ENCODE measurements around the gene TESK2. TPM values are rescaled to one million over a fixed set of nuclear protein-coding genes. Genes with fewer than 3 reads are reported as not detected.
"Not testable (repeated sequence)": the region's sequence is repeated elsewhere in the genome, so short reads cannot be mapped to it uniquely, and the experiment has no call there.

The TESK2 gene
- total and polyA plus RNA-seq, 2 experiments from 2014 or later = 1.1 to 1.5 TPM

DNA sequence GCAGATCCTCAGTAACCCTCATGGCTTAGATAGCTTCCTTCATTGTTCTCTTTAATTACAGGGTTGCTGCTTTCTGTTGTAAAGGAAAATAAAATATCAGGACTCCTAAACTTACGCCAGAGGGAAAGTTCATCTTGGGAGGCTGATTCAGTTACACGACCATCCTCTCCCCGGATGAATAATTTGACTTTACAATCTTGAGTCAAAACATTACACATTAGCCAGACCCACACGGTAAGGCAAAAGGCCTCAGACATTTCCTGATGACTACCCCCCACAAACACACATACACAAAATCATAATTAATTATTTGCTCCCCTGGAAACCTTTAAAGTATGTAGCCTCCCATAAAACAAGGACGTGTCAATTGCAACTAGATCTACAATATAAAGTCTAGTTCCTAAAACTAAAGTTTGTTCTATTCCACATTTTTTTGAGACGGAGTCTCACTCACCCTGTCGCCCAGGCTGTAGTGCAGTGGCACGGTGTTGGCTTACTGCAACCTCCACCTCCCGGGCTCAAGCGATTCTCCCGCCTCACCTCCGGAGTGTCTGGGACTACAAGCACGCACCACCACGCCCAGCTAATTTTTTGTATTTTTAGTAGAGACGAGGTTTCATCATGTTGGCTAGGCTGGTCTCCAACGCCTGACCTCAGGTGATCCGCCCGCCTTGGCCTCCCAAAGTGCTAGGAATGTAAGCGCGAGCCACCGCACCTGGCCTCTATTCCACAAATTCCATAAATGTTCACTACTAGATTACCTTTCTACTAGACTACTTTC lies 31.6 kb upstream of the TESK2 start:
- Histone ChIP-seq H4K20me1 (ENCODE audit: insufficient read depth) (no peaks in the 10 kb centered on the region; the same call in 1 of the 2 replicates), H3K27me3 (replicated peaks; ENCODE audit: insufficient read depth) (no peaks in the 10 kb centered on the region), H3F3A (ENCODE audit: insufficient read depth) (peaks cover 27% of the 10 kb centered on the region; the same call in 1 of the 2 replicates), H3K9me3 (ENCODE audit: low read depth) (no peaks in the 10 kb centered on the region), H3K27ac (peak overlapping the region; percentile 99), H3K79me2 (ENCODE audit: insufficient read depth) (peaks cover 41% of the 10 kb centered on the region), H3K36me3 (ENCODE audit: low read depth) (peaks cover 11% of the 10 kb centered on the region; the same call in 1 of the 2 replicates), H3K4me1 (ENCODE audit: insufficient read depth) (peaks cover 25% of the 10 kb centered on the region), H3K9me2 (ENCODE audit: insufficient read depth) (no peaks in the 10 kb centered on the region), H2AFZ (peak overlapping the region; percentile 88), H3K9ac (peak overlapping the region; percentile 98), H3K4me3 (peak overlapping the region; percentile 98), H3K4me2 (ENCODE audit: unreplicated experiment) (peak overlapping the region; percentile 88)
- in situ Hi-C loops (cut with MboI) = no loop called here
- TF ChIP-seq EZH2phosphoT487 (IDR thresholded peaks at IDR 0.05; ENCODE audit: insufficient read depth, low read depth) (no peak), EZH2 (IDR thresholded peaks at IDR 0.05; ENCODE audit: insufficient read depth, poor library complexity, severe bottlenecking) (no peak)
- peak; percentile 79 for DNase-seq
- WGBS, 2 experiments (ENCODE audit: low coverage in 1 of 2, low lambda C conversion rate in 2 of 2, missing lambda C conversion rate in 2 of 2) = 74% methylated on average over 21 of the region's 21 CpGs

DNA sequence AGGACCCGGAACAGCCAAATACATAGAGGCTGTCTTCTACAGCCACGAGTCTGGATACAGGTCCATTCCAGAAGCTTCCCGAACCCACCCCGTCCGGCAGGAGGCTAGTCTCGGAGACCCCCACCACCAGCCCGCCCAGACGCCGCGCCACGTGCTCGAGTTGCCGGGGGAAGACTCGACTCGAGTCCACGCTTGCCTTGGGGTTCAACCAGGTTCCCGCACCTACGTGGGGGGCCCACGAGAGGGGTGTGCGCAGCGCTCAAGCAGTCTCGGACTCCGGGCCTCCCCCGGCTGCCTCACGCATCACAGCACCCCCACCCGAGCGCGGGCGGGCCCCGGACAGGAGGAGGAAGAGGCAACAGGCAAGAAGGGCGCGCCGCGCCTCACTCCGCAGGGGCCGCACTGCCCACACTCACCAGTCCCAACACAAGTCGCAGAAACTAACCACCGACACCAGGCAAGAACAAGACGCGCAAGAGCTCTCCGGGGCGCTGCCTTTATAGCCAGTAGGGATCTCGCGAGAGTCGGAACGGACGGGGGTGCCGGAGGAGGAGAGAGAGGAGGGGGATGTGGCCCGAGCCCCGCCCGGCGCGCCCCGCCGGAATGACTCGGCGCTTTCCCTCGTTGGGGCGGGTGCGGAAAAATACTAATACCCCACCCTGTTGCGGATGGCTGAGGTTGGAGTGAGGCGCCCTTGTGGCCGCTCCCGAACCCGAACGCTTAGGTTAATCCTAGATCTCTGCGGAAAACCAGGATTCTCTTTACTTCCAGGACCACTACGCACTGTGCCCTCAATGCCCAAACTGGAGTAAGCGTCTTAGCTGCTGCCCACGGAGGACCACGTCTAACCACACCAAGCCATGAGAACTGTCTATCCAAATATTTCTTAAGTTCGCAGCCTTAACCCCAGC lies 30.7 kb upstream of the TESK2 start, which contains the start of gene PRDX1:
TSS of gene PRDX1 (minus strand) at position 472 of the 911 bp plus-strand sequence. CDS start 2,841 bp downstream, outside the sequence.
- H4K20me1 ChIP-seq (ENCODE audit: insufficient read depth) = no peaks in the 10 kb centered on the region; the same call in 1 of the 2 replicates
- TF ChIP-seq EZH2phosphoT487 (IDR thresholded peaks at IDR 0.05; ENCODE audit: insufficient read depth, low read depth) = no peak
- no peak for TF ChIP-seq EZH2 (IDR thresholded peaks at IDR 0.05; ENCODE audit: insufficient read depth, poor library complexity, severe bottlenecking)
- H3K79me2 ChIP-seq (ENCODE audit: insufficient read depth) = peaks cover 50% of the 10 kb centered on the region
- peak within 1 kb of the TSS; percentile 88 for H3K4me2 ChIP-seq (ENCODE audit: unreplicated experiment)
- H2AFZ ChIP-seq = peak within 1 kb of the TSS; percentile 88
- in situ Hi-C loops (cut with MboI) = no loop called here
- no peaks in the 10 kb centered on the region for H3K9me3 ChIP-seq (ENCODE audit: low read depth)
- no peaks in the 10 kb centered on the region for H3K27me3 ChIP-seq (replicated peaks; ENCODE audit: insufficient read depth)
- H3K4me3 ChIP-seq = peak within 1 kb of the TSS; percentile 98
- H3K9ac ChIP-seq = peak within 1 kb of the TSS; percentile 98
- no peaks in the 10 kb centered on the region for H3K9me2 ChIP-seq (ENCODE audit: insufficient read depth)
- H3F3A ChIP-seq (ENCODE audit: insufficient read depth) = peaks cover 27% of the 10 kb centered on the region; the same call in 1 of the 2 replicates
- H3K36me3 ChIP-seq (ENCODE audit: low read depth) = peaks cover 18% of the 10 kb centered on the region; the same call in 1 of the 2 replicates
- H3K4me1 ChIP-seq (ENCODE audit: insufficient read depth) = peaks cover 25% of the 10 kb centered on the region
- 1 to 2% methylated on average over 61 to 68 of the region's 72 CpGs for WGBS, 2 experiments (ENCODE audit: low coverage in 1 of 2, low lambda C conversion rate in 2 of 2, missing lambda C conversion rate in 2 of 2)
- H3K27ac ChIP-seq = peak within 1 kb of the TSS; percentile 99
- peak; percentile 95 for DNase-seq

DNA sequence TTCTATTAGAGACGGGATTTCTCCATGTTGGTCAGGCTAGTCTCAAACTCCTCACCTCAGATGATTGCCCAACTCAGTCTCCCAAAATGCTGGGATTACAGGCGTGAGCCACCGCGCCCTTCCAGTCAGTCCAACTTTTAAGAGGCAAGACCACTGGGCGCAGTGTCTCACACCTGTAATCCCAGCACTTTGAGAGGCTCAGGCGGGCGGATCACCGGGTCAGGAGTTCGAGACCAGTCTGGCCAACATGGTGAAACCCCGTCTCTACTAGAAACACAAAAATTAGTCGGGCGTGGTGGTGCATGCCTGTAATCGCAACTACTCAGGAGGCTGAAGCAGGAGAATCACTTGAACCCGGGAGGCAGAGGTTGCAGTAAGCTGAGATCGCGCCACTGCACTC lies 28.8 kb upstream of the TESK2 start:
- 81 to 85% methylated on average over 14 to 16 of the region's 16 CpGs for WGBS, 2 experiments (ENCODE audit: low coverage in 1 of 2, low lambda C conversion rate in 2 of 2, missing lambda C conversion rate in 2 of 2)
- peaks cover 67% of the 10 kb centered on the region for H3K79me2 ChIP-seq (ENCODE audit: insufficient read depth)
- H2AFZ ChIP-seq; H4K20me1 ChIP-seq (ENCODE audit: insufficient read depth); H3K9me2 ChIP-seq (ENCODE audit: insufficient read depth); H3K9me3 ChIP-seq (ENCODE audit: low read depth); in situ Hi-C loops (cut with MboI); DNase-seq; H3K27ac ChIP-seq; H3K27me3 ChIP-seq (replicated peaks; ENCODE audit: insufficient read depth): not testable (repeated sequence)
- peaks cover 35% of the 10 kb centered on the region for H3K36me3 ChIP-seq (ENCODE audit: low read depth)
- peak overlapping the region; percentile 38 for H3K9ac ChIP-seq
- H3K4me3 ChIP-seq = peak overlapping the region; percentile 98
- peak overlapping the region; percentile 87 for H3K4me2 ChIP-seq (ENCODE audit: unreplicated experiment)
- peaks cover 40% of the 10 kb centered on the region for H3F3A ChIP-seq (ENCODE audit: insufficient read depth)
- peaks cover 25% of the 10 kb centered on the region for H3K4me1 ChIP-seq (ENCODE audit: insufficient read depth)

DNA sequence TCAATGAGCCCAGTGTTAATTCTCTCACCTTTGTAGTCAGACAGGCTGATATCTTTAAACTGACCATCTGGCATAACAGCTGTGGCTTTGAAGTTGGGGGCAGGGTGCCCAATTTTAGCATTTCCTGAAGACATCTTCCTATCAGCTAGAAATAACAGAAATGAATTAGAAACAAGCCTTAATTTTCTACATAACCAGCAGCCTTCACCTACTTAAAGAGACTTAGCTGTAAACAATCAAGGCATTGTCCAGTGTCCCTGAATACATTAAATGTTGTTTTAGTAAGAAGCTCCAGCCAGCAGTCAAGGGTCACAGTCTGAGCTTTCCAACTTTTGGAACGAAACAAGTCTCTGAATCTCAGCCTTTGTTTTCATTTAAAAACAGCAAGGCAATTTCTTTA lies 27.9 kb upstream of the TESK2 start:
- Histone ChIP-seq H3K9me3 (ENCODE audit: low read depth) (no peaks in the 10 kb centered on the region), H3K27ac (no peak overlapping the region), H3K9me2 (ENCODE audit: insufficient read depth) (no peaks in the 10 kb centered on the region), H3K27me3 (replicated peaks; ENCODE audit: insufficient read depth) (no peaks in the 10 kb centered on the region), H3F3A (ENCODE audit: insufficient read depth) (peaks cover 47% of the 10 kb centered on the region), H3K4me2 (ENCODE audit: unreplicated experiment) (peak overlapping the region; percentile 62), H3K9ac (peak overlapping the region; percentile 38; the same call in 1 of the 2 replicates), H3K4me1 (ENCODE audit: insufficient read depth) (peaks cover 25% of the 10 kb centered on the region), H2AFZ (no peak overlapping the region), H3K4me3 (peak overlapping the region; percentile 98), H3K79me2 (ENCODE audit: insufficient read depth) (peaks cover 73% of the 10 kb centered on the region), H3K36me3 (ENCODE audit: low read depth) (peaks cover 41% of the 10 kb centered on the region), H4K20me1 (ENCODE audit: insufficient read depth) (no peaks in the 10 kb centered on the region; the same call in 1 of the 2 replicates)
- no peak for DNase-seq
- in situ Hi-C loops (cut with MboI) = no loop called here
- TF ChIP-seq EZH2phosphoT487 (IDR thresholded peaks at IDR 0.05; ENCODE audit: insufficient read depth, low read depth) (no peak), EZH2 (IDR thresholded peaks at IDR 0.05; ENCODE audit: insufficient read depth, poor library complexity, severe bottlenecking) (no peak)
- WGBS, 2 experiments (ENCODE audit: low coverage in 1 of 2, low lambda C conversion rate in 2 of 2, missing lambda C conversion rate in 2 of 2) = 7 to 8% methylated on average over 1 of the region's 1 CpG

GRCh38 chr1:45518366-45518765 lies 27.4 kb upstream of the TESK2 start:
- H3K27me3 ChIP-seq (replicated peaks; ENCODE audit: insufficient read depth); DNase-seq; in situ Hi-C loops (cut with MboI); H3K27ac ChIP-seq; H3K9me2 ChIP-seq (ENCODE audit: insufficient read depth); H2AFZ ChIP-seq; H3K9me3 ChIP-seq (ENCODE audit: low read depth); H4K20me1 ChIP-seq (ENCODE audit: insufficient read depth): not testable (repeated sequence)
- Histone ChIP-seq H3F3A (ENCODE audit: insufficient read depth) (peaks cover 51% of the 10 kb centered on the region), H3K4me2 (ENCODE audit: unreplicated experiment) (peak overlapping the region; percentile 62), H3K9ac (0 out of 2 replicates have a peak overlapping the region, but pooled peaks have one; percentile 38), H3K79me2 (ENCODE audit: insufficient read depth) (peaks cover 77% of the 10 kb centered on the region), H3K36me3 (ENCODE audit: low read depth) (peaks cover 46% of the 10 kb centered on the region), H3K4me1 (ENCODE audit: insufficient read depth) (peaks cover 25% of the 10 kb centered on the region), H3K4me3 (peak overlapping the region; percentile 98)
- 95 to 98% methylated on average over 4 of the region's 4 CpGs for WGBS, 2 experiments (ENCODE audit: low coverage in 1 of 2, low lambda C conversion rate in 2 of 2, missing lambda C conversion rate in 2 of 2)

All from GM23248 (cell line).